HT-29 (cell line): ENCODE results near the gene SCRN1. TPM values are rescaled to one million over a fixed set of nuclear protein-coding genes. Genes with fewer than 3 reads are reported as not detected.

Source experiments
- small RNA-seq: library from RNA; depleted of rRNA; stranded (forward); fragments of <200 nt; gene quantifications from one replicate; pipeline ENCODE3, GENCODE V24; 2014
- total RNA-seq: library from RNA; depleted of rRNA; stranded (reverse); fragments of >200 nt; shearing (Covaris generic); gene quantifications from 2 replicates; pipeline ENCODE4 v1.2.3, GENCODE V29; 2014; rRNA removed

Gene SCRN1
- total RNA-seq, 1 experiment from 2014 or later: 18.6 TPM

Small RNA genes lying within 50 kb of the gene (small RNA-seq; reads per million reads assigned to genes)
- not detected for gene RF01210

Other genes with a start within 250 kb of the SCRN1 start
- gene WIPF3, start 183.3 kb downstream of the SCRN1 start, total RNA-seq: 0.10 and 0.26 TPM in 2 replicates
- 3.3 and 3.7 TPM in 2 replicates for gene FKBP14, start 36.9 kb upstream of the SCRN1 start, total RNA-seq
- 5.2 and 7.8 TPM in 2 replicates for gene PLEKHA8, start 38.6 kb upstream of the SCRN1 start, total RNA-seq
- 7.2 and 8.5 TPM in 2 replicates for gene MTURN, start 145.2 kb upstream of the SCRN1 start, total RNA-seq